A549 (cell line): Measurements from ENCODE around the gene PTPRN2. TPM values are rescaled to one million over a fixed set of nuclear protein-coding genes. Genes with fewer than 3 reads are reported as not detected.

Experiments
- ATAC-seq, 2 experiments: fragments of 200-7000 bp in 1 of 2; fragments of >200 bp in 1 of 2; cut with Nextera tagmentation in 1 of 2; cut with Tn5 transposase in 1 of 2; 3 replicates each; pipeline versions ENCODE4 v1.8.0 to v1.9.1; 2018 to 2020; ENCODE audit warnings: mild to moderate bottlenecking in 1 of 2, moderate library complexity in 1 of 2
- CTCF ChIA-PET: fragments of 300-600 bp; sonication (Branson Sonifier 250); formaldehyde crosslinking; extraction: SDS; loops from one replicate; lab custom pipeline; 2021; ENCODE audit warnings: antibody characterized with exemption, inconsistent platforms; lab: Yijun Ruan, JAX
- POLR2A ChIA-PET: fragments of 350-600 bp; formaldehyde crosslinking; extraction: SDS; loops from one replicate; lab custom pipeline; 2021; ENCODE audit warnings: antibody characterized with exemption, inconsistent platforms; lab: Yijun Ruan, JAX
- DNase-seq, 2 experiments: peaks; one replicate each; pipeline versions ENCODE4 v3.0.0 to v3.0.0-alpha.2; 2011 to 2016; ENCODE audit warnings: low read depth in 1 of 2, low spot score in 1 of 2
- FAIRE-seq: peaks from 2 replicates; lab custom pipeline; 2011; peaks lifted over from hg19 to GRCh38; lab: Jason Lieb, UNC
- H3K27ac ChIP-seq, 2 experiments: fragments of >200 bp; sonication (Bioruptor Twin); formaldehyde crosslinking; 3 replicates each; pipeline ENCODE4 v1.5.1; 2016 to 2017
- H3K4me1 ChIP-seq: fragments of >200 bp; sonication (Bioruptor Twin); formaldehyde crosslinking; 3 replicates; pipeline ENCODE4 v1.6.1; 2016
- H3K4me2 ChIP-seq: fragments of >200 bp; sonication (Bioruptor Twin); formaldehyde crosslinking; 3 replicates; pipeline ENCODE4 v1.6.1; 2016
- H3K4me3 ChIP-seq: fragments of >200 bp; sonication (Bioruptor Twin); formaldehyde crosslinking; 3 replicates; pipeline ENCODE4 v1.5.1; 2016
- H3K9me3 ChIP-seq: fragments of >200 bp; sonication (Bioruptor Twin); formaldehyde crosslinking; 3 replicates; pipeline ENCODE4 v1.6.1; 2016
- CBX2 ChIP-seq: fragments of 200-600 bp; sonication (generic); IDR thresholded peaks from 2 replicates; pipeline ENCODE4 v1.6.1; 2016; ENCODE audit warnings: low read depth, mild to moderate bottlenecking, borderline replicate concordance
- CEBPB ChIP-seq, 2 experiments: fragments of >200 bp in 1 of 2; sonication (Bioruptor Twin) in 1 of 2; formaldehyde crosslinking in 1 of 2; IDR thresholded peaks; 2 replicates each; pipeline ENCODE4 v1.6.1; 2012 to 2016
- CHD4 ChIP-seq: fragments of 200-600 bp; sonication (generic); IDR thresholded peaks from 2 replicates; pipeline ENCODE4 v1.6.1; 2016; ENCODE audit warnings: antibody characterized with exemption, mild to moderate bottlenecking, borderline replicate concordance
- EP300 ChIP-seq, 2 experiments: fragments of >200 bp; sonication (Bioruptor Twin); formaldehyde crosslinking; IDR thresholded peaks; 2 replicates in 1 of 2; 3 replicates in 1 of 2; pipeline ENCODE4 v1.6.1; 2016 to 2017
- ESRRA ChIP-seq: fragments of 150-350 bp; IDR thresholded peaks from 2 replicates; pipeline ENCODE4 v1.6.1; 2014; ENCODE audit warnings: mild to moderate bottlenecking, low read length, borderline replicate concordance
- FOSB ChIP-seq: fragments of 250-450 bp; sonication (Bioruptor Pico); IDR thresholded peaks from 2 replicates; pipeline ENCODE4 v1.5.0; 2020; ENCODE audit warnings: mild to moderate bottlenecking, moderate library complexity
- FOSL2 ChIP-seq, 2 experiments: fragments of 450-650 bp in 1 of 2; fragments of >200 bp in 1 of 2; sonication (Bioruptor Twin) in 1 of 2; formaldehyde crosslinking; IDR thresholded peaks; 2 replicates each; pipeline versions ENCODE4 v1.5.0 to v1.6.1; 2016 to 2020; ENCODE audit warnings: mild to moderate bottlenecking in 1 of 2, moderate library complexity in 1 of 2
- FOXS1 ChIP-seq: fragments of 250-450 bp; sonication (Bioruptor Pico); IDR thresholded peaks from 2 replicates; pipeline ENCODE4 v1.5.0; 2020; ENCODE audit warnings: mild to moderate bottlenecking, moderate library complexity
- HDAC2 ChIP-seq: fragments of 200-600 bp; sonication (generic); IDR thresholded peaks from 2 replicates; pipeline ENCODE4 v1.6.1; 2016
- HMGXB4 ChIP-seq: fragments of 250-450 bp; sonication (Bioruptor Pico); IDR thresholded peaks from 2 replicates; pipeline ENCODE4 v1.5.0; 2021; ENCODE audit warnings: mild to moderate bottlenecking, moderate library complexity, borderline replicate concordance
- HOXB13 ChIP-seq: fragments of 250-450 bp; sonication (Bioruptor Pico); IDR thresholded peaks from 2 replicates; pipeline ENCODE4 v1.5.0; 2020; ENCODE audit warnings: low read depth, mild to moderate bottlenecking, moderate library complexity
- HOXB5 ChIP-seq: fragments of 250-450 bp; sonication (Bioruptor Pico); IDR thresholded peaks from 2 replicates; pipeline ENCODE4 v1.5.0; 2020; ENCODE audit warnings: mild to moderate bottlenecking, moderate library complexity
- JUN ChIP-seq, 2 experiments: fragments of >200 bp; sonication (Bioruptor Twin); formaldehyde crosslinking; IDR thresholded peaks; 2 replicates in 1 of 2; 3 replicates in 1 of 2; pipeline ENCODE4 v1.6.1; 2016 to 2017
- JUNB ChIP-seq: fragments of >200 bp; sonication (Bioruptor Twin); formaldehyde crosslinking; IDR thresholded peaks from 2 replicates; pipeline ENCODE4 v1.6.1; 2016
- KDM5A ChIP-seq: fragments of 200-600 bp; sonication (generic); IDR thresholded peaks from 2 replicates; pipeline ENCODE4 v1.6.1; 2016; ENCODE audit warnings: antibody characterized with exemption, mild to moderate bottlenecking
- MAFK ChIP-seq: fragments of 450-650 bp; IDR thresholded peaks from 2 replicates; pipeline ENCODE4 v1.6.1; 2014; ENCODE audit not compliant: partially characterized antibody
- MAZ ChIP-seq: fragments of 150-350 bp; IDR thresholded peaks from 2 replicates; pipeline ENCODE4 v1.6.1; 2014; ENCODE audit warnings: antibody characterized with exemption, low read depth, low read length, borderline replicate concordance
- NPAS2 ChIP-seq: fragments of 250-450 bp; sonication (Bioruptor Pico); IDR thresholded peaks from 2 replicates; pipeline ENCODE4 v1.8.0; 2022; ENCODE audit warnings: mild to moderate bottlenecking, moderate library complexity, borderline replicate concordance
- PHF8 ChIP-seq: fragments of 200-600 bp; sonication (generic); IDR thresholded peaks from 2 replicates; pipeline ENCODE4 v1.6.1; 2016; ENCODE audit warnings: low read depth, mild to moderate bottlenecking, antibody characterized with exemption, moderate library complexity, borderline replicate concordance
- RCOR1 ChIP-seq: fragments of 150-350 bp; IDR thresholded peaks from 2 replicates; pipeline ENCODE4 v1.6.1; 2014; ENCODE audit warnings: antibody characterized with exemption, low read length, low read depth
- TFCP2L1 ChIP-seq: fragments of 250-450 bp; sonication (Bioruptor Pico); IDR thresholded peaks from 2 replicates; pipeline ENCODE4 v1.5.0; 2021; ENCODE audit warnings: mild to moderate bottlenecking
- WGBS: methylation state at CpG from one replicate; pipeline ENCODE4 v1.1.6; 2017; ENCODE audit errors: missing lambda C conversion rate; 5-methylcytosine and 5-hydroxymethylcytosine counted together
- polyA plus RNA-seq, 4 experiments: library from polyadenylated mRNA; depleted of rRNA in 3 of 4; stranded (reverse); fragments of >200 nt; fragmentation: RNase III in 1 of 4; extraction: RNeasy Plus Mini Kit Qiagen cat#74134 plus additional on column Dnase treatment in 1 of 4; gene quantifications; 2 replicates in 3 of 4; 3 replicates in 1 of 4; pipeline ENCODE4 v1.2.3, GENCODE V29; 2011 to 2017
- TF ChIP-seq, protein P1 (sequence below): IDR thresholded peaks from 2 replicates; pipeline ENCODE4 v1.6.1; 2012
- TF ChIP-seq, protein P2 (sequence below): fragments of 450-650 bp; IDR thresholded peaks from 2 replicates; pipeline ENCODE4 v1.6.1; 2014; ENCODE audit warnings: antibody characterized with exemption

Gene PTPRN2
- polyA plus RNA-seq, 2 of the 4 experiments (the other 2 are of a cell fraction): 0.41 to 1.2 TPM

GRCh38 chr7:158050441-158050977, 537.1 kb downstream of the PTPRN2 start (continued):
- TF ChIP-seq MAFK (no peak), EP300 (IDR thresholded peaks at IDR 0.05) (no peak), FOXS1 (CRISPR knock-in tag) (no peak), CBX2 (no peak), HOXB13 (CRISPR knock-in tag) (no peak)
- TF ChIP-seq, protein P1, sequence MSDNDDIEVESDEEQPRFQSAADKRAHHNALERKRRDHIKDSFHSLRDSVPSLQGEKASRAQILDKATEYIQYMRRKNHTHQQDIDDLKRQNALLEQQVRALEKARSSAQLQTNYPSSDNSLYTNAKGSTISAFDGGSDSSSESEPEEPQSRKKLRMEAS: no peak

GRCh38 chr7:158049271-158049670, 538.4 kb downstream of the PTPRN2 start:
- FAIRE-seq (no peak), DNase-seq (no peak), ATAC-seq (no peak)
- WGBS: 13% methylated on average over 8 of the region's 8 CpGs
- Histone ChIP-seq H3K4me3 (no peak overlapping the region), H3K4me2 (no peak overlapping the region), H3K27ac (no peak overlapping the region), H3K4me1 (no peaks in the 10 kb centered on the region), H3K9me3 (no peaks in the 10 kb centered on the region)
- no peak for TF ChIP-seq FOSL2 (IDR thresholded peaks at IDR 0.05)
- no peak for TF ChIP-seq FOSL2 (CRISPR knock-in tag; IDR thresholded peaks at IDR 0.05)
- TF ChIP-seq HOXB5 (CRISPR knock-in tag): no peak
- no peak for TF ChIP-seq FOSB (CRISPR knock-in tag)
- no peak for TF ChIP-seq HDAC2
- no peak for TF ChIP-seq JUN (IDR thresholded peaks at IDR 0.05)
- no peak for TF ChIP-seq TFCP2L1 (CRISPR knock-in tag)
- no peak for TF ChIP-seq HMGXB4
- TF ChIP-seq NPAS2 (CRISPR knock-in tag): no peak
- POLR2A ChIA-PET: no interaction called here
- CTCF ChIA-PET: no interaction called here

DNA sequence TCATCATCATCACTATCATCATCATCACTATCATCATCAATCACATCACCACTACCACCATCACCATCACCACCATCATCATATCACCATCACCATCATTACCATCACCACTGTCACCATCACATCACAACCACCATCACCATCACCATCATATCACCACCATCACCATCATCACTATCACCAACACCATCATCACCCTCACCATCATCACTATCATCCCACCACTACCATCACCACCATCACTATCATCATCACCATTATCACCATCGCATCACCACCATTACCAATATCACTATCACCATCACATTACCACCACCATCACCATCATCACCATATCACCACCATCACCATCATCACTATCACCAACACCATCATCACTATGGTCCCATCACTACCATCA, 539.1 kb downstream of the PTPRN2 start:
- Histone ChIP-seq H3K9me3 (no peaks in the 10 kb centered on the region), H3K4me2 (no peak overlapping the region), H3K4me3 (no peak overlapping the region), H3K27ac (no peak overlapping the region), H3K4me1 (no peaks in the 10 kb centered on the region)
- TF ChIP-seq ESRRA (no peak), CEBPB (IDR thresholded peaks at IDR 0.05) (no peak), FOXS1 (CRISPR knock-in tag) (no peak), RCOR1 (no peak), JUNB (no peak), KDM5A (no peak), CHD4 (no peak), PHF8 (no peak), MAZ (no peak), FOSB (CRISPR knock-in tag) (no peak), EP300 (IDR thresholded peaks at IDR 0.05) (no peak)
- TF ChIP-seq, protein P1: no peak
- TF ChIP-seq, protein P2, sequence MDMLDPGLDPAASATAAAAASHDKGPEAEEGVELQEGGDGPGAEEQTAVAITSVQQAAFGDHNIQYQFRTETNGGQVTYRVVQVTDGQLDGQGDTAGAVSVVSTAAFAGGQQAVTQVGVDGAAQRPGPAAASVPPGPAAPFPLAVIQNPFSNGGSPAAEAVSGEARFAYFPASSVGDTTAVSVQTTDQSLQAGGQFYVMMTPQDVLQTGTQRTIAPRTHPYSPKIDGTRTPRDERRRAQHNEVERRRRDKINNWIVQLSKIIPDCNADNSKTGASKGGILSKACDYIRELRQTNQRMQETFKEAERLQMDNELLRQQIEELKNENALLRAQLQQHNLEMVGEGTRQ: no peak
- POLR2A ChIA-PET: no interaction called here
- DNase-seq (no peak), ATAC-seq (no peak), FAIRE-seq (no peak)
- WGBS: 13% methylated on average over 1 of the region's 1 CpG
- CTCF ChIA-PET: no interaction called here
